Measurements from ENCODE around the gene ABCC6. TPM values are rescaled to one million over a fixed set of nuclear protein-coding genes. Genes with fewer than 3 reads are reported as not detected.

ABCC6 gene
- total RNA-seq, 1 experiment from 2014 or later: 2.9 TPM

DNA sequence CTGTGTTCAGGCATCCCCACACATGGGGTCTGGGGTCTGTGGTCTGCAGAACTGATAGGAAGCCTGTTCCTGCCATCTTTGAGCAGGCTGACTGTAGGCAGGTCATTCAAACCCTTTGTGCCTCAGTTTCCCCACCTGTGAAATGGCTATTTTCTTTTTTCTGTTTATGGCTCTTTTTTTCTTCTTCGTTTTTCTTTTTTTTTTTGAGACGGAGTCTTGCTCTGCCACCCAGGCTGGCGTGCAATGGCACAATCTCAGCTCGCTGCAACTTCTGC lies 72.5 kb downstream of the ABCC6 start:
- in situ Hi-C loops (cut with HindIII; ENCODE audit: low pct_unique_long_range_greater_than_20kb, low sequenced_read_pairs): no loop called here
- POLR2A ChIA-PET: no interaction called here
- ATAC-seq: no peak

DNA sequence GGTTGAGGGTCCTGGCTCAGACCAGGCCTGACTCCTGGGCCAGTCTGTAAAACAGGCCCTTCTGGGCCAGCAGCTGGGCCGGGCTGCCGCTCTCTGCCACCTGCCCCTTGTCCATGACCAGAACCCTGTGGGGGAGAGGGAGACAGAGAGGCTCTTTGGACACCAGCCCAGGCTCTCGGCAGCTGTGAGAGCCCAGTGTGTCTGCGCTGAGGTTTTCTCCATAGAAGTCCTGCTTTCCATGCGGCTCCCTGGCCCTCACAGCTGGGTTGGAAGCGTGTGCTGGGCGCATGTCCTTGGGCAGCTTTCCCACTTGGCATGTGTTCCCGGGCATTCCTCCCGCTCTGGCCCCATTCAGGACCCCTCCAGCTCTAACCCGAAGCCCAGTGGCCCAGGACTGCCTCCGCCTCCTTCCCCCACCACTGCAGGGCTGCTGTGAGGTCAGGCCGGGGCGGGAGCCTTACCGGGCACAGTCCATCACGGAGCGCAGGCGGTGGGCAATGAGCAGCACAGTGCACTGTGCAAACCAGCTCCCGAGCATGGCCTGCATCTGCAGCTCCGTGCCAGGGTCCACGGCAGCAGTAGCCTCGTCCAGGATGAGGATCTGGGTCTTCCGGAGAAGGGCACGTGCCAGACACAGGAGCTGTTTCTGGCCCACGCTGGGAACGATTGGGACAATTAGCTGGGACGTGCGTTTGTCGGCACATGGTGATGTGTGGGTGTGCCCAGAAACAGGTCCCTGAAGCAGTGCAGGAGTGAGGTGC lies 73.0 kb downstream of the ABCC6 start:
- Histone ChIP-seq H3K27ac (ENCODE audit: low read length) (no peak overlapping the region), H3K9me3 (ENCODE audit: control insufficient read depth, insufficient read depth, low read depth, low read length) (no peaks in the 10 kb centered on the region), H3K4me3 (ENCODE audit: low read depth in 2 of 2, low read length in 2 of 2) (no peak overlapping the region), H3K4me1 (ENCODE audit: control insufficient read depth, insufficient read depth, low read length) (peaks cover 39% of the 10 kb centered on the region), H3K27me3 (ENCODE audit: control insufficient read depth, insufficient read depth, low read length) (no peaks in the 10 kb centered on the region), H3K36me3 (ENCODE audit: control insufficient read depth, insufficient read depth, low read length) (no peaks in the 10 kb centered on the region)
- no TSS peak for BruUV-seq (replicated peaks)
- ATAC-seq (peak; percentile 54), DNase-seq (ENCODE audit: low read depth, low spot score) (no peak)
- intact Hi-C loops (cut with micrococcal nuclease; ENCODE audit: unreplicated experiment) (no loop called here), in situ Hi-C loops (cut with HindIII; ENCODE audit: low pct_unique_long_range_greater_than_20kb, low sequenced_read_pairs) (no loop called here)
- POLR2A ChIA-PET: no interaction called here
- CTCF ChIA-PET: no interaction called here
- TF ChIP-seq, protein P1, sequence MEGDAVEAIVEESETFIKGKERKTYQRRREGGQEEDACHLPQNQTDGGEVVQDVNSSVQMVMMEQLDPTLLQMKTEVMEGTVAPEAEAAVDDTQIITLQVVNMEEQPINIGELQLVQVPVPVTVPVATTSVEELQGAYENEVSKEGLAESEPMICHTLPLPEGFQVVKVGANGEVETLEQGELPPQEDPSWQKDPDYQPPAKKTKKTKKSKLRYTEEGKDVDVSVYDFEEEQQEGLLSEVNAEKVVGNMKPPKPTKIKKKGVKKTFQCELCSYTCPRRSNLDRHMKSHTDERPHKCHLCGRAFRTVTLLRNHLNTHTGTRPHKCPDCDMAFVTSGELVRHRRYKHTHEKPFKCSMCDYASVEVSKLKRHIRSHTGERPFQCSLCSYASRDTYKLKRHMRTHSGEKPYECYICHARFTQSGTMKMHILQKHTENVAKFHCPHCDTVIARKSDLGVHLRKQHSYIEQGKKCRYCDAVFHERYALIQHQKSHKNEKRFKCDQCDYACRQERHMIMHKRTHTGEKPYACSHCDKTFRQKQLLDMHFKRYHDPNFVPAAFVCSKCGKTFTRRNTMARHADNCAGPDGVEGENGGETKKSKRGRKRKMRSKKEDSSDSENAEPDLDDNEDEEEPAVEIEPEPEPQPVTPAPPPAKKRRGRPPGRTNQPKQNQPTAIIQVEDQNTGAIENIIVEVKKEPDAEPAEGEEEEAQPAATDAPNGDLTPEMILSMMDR (IDR thresholded peaks at IDR 0.05): no peak
- TF ChIP-seq POLR2AphosphoS5 (IDR thresholded peaks at IDR 0.05; ENCODE audit: low read depth, low read length): peak; percentile 36; the same call in 1 of the 2 replicates

More for the DNA sequence above, 72.5 kb downstream of the ABCC6 start:
- no peak for DNase-seq (ENCODE audit: low read depth, low spot score)
- no peak overlapping the region for H3K27ac ChIP-seq (ENCODE audit: low read length)
- TF ChIP-seq SIN3A (IDR thresholded peaks at IDR 0.05; ENCODE audit: borderline replicate concordance, insufficient read depth, low read depth, low read length): no peak
- no peak for TF ChIP-seq POLR2AphosphoS5 (IDR thresholded peaks at IDR 0.05; ENCODE audit: low read depth, low read length)
- no peak for TF ChIP-seq TCF7L2 (IDR thresholded peaks at IDR 0.05; ENCODE audit: low read depth, low read length)
- TF ChIP-seq REST (IDR thresholded peaks at IDR 0.05; ENCODE audit: insufficient read depth in 1 of 2, low read depth in 2 of 2, low read length in 1 of 2): no peak
- TF ChIP-seq, protein P1 (IDR thresholded peaks at IDR 0.05): no peak
- no peaks in the 10 kb centered on the region for H3K27me3 ChIP-seq (ENCODE audit: control insufficient read depth, insufficient read depth, low read length)
- no peaks in the 10 kb centered on the region for H3K36me3 ChIP-seq (ENCODE audit: control insufficient read depth, insufficient read depth, low read length)
- CTCF ChIA-PET: no interaction called here
- H3K4me3 ChIP-seq (ENCODE audit: low read depth in 2 of 2, low read length in 2 of 2): no peak overlapping the region
- intact Hi-C loops (cut with micrococcal nuclease; ENCODE audit: unreplicated experiment): no loop called here
- BruUV-seq (replicated peaks): no TSS peak
- peaks cover 39% of the 10 kb centered on the region for H3K4me1 ChIP-seq (ENCODE audit: control insufficient read depth, insufficient read depth, low read length)
- no peaks in the 10 kb centered on the region for H3K9me3 ChIP-seq (ENCODE audit: control insufficient read depth, insufficient read depth, low read depth, low read length)
